B cell (primary cell): ENCODE results near the gene PLSCR3. TPM values are rescaled to one million over a fixed set of nuclear protein-coding genes. Genes with fewer than 3 reads are reported as not detected.

ENCODE experiments used
- ATAC-seq: fragments of 200-7000 bp; cut with Tn5 transposase; one replicate; pipeline ENCODE4 v1.10.0; 2021; ENCODE audit warnings: low read depth, mild to moderate bottlenecking, moderate number of reproducible peaks, moderate library complexity
- CTCF ChIA-PET: fragments of 350-600 bp; sonication (Branson Sonifier 250); formaldehyde crosslinking; loops from one replicate; lab custom pipeline; 2021; ENCODE audit warnings: antibody characterized with exemption, inconsistent platforms; lab: Charles Lee
- POLR2A ChIA-PET: fragments of 350-600 bp; sonication (Branson Sonifier 250); formaldehyde crosslinking; loops from one replicate; lab custom pipeline; 2021; ENCODE audit warnings: antibody characterized with exemption; lab: Charles Lee
- DNase-seq: peaks from one replicate; pipeline ENCODE4 v3.0.0; 2013
- H2AFZ ChIP-seq: 2 replicates; pipeline ENCODE4 v1.6.1; 2012; ENCODE audit warnings: mild to moderate bottlenecking, low read depth, low read length; ENCODE audit not compliant: insufficient read depth, poor library complexity, severe bottlenecking
- H3K27ac ChIP-seq, 2 donors: 1 replicate in 1 of 2; 2 replicates in 1 of 2; pipeline ENCODE4 v1.5.1; 2012 to 2013; ENCODE audit warnings: low read length in 2 of 2, mild to moderate bottlenecking in 2 of 2, moderate library complexity in 1 of 2
- H3K27me3 ChIP-seq, 4 experiments: fragments of 200-600 bp in 1 of 4; sonication (generic) in 1 of 4; replicated peaks in 1 of 4; 1 replicate in 2 of 4; 2 replicates in 2 of 4; pipeline versions ENCODE4 v1.6.1 to v1.7.0; 2013 to 2016; ENCODE audit warnings: low read length in 3 of 4, mild to moderate bottlenecking in 2 of 4, mixed read lengths in 1 of 4, moderate library complexity in 1 of 4; ENCODE audit not compliant: insufficient read depth in 4 of 4, control insufficient read depth in 3 of 4; ENCODE audit errors: control extremely low read depth in 1 of 4
- H3K36me3 ChIP-seq, 2 experiments: replicated peaks in 1 of 2; 1 replicate in 1 of 2; 2 replicates in 1 of 2; pipeline versions ENCODE4 v1.6.1 to v1.7.1; 2013; ENCODE audit warnings: low read length in 1 of 2; ENCODE audit not compliant: insufficient read depth in 2 of 2, control insufficient read depth in 1 of 2; ENCODE audit errors: control extremely low read depth in 1 of 2, extremely low read depth in 1 of 2
- H3K4me1 ChIP-seq, 2 donors: fragments of 200-600 bp in 1 of 2; sonication (generic) in 1 of 2; 1 replicate in 1 of 2; 2 replicates in 1 of 2; pipeline versions ENCODE4 v1.5.1 to v1.6.1; 2013 to 2017; ENCODE audit warnings: low read length in 2 of 2; ENCODE audit not compliant: control insufficient read depth in 2 of 2, insufficient read depth in 2 of 2
- H3K4me2 ChIP-seq: replicated peaks from 2 replicates; pipeline ENCODE3; 2012; ENCODE audit warnings: mild to moderate bottlenecking, low read depth, low read length; ENCODE audit not compliant: poor library complexity, severe bottlenecking
- H3K4me3 ChIP-seq, 5 experiments: fragments of 200-600 bp in 1 of 5; sonication (generic) in 1 of 5; 1 replicate in 3 of 5; 2 replicates in 2 of 5; pipeline versions ENCODE4 v1.5.1 to v1.7.0; 2011 to 2016; ENCODE audit warnings: low read length in 4 of 5, mild to moderate bottlenecking in 4 of 5, low read depth in 2 of 5, control low read depth in 1 of 5, moderate library complexity in 1 of 5; ENCODE audit not compliant: insufficient read depth in 1 of 5; ENCODE audit errors: control extremely low read depth in 1 of 5, extremely low read depth in 1 of 5
- H3K79me2 ChIP-seq: fragments of 200-600 bp; sonication (generic); one replicate; pipeline ENCODE4 v1.6.0; 2016; ENCODE audit warnings: low read length; ENCODE audit not compliant: control insufficient read depth, insufficient read depth
- H3K9ac ChIP-seq: fragments of 200-600 bp; sonication (generic); 2 replicates; pipeline ENCODE4 v1.6.1; 2017; ENCODE audit warnings: mild to moderate bottlenecking, low read length, moderate library complexity
- H3K9me3 ChIP-seq, 3 donors: one replicate each; pipeline versions ENCODE4 v1.6.1 to v1.7.1; 2013; ENCODE audit warnings: low read length in 2 of 3; ENCODE audit not compliant: control insufficient read depth in 2 of 3, insufficient read depth in 1 of 3; ENCODE audit errors: control extremely low read depth in 1 of 3
- H4K20me1 ChIP-seq: 2 replicates; pipeline ENCODE4 v1.6.0; 2012; ENCODE audit warnings: mild to moderate bottlenecking, low read length; ENCODE audit not compliant: insufficient read depth, control insufficient read depth, poor library complexity, severe bottlenecking
- H3K27ac Mint-ChIP-seq: one replicate; pipeline ENCODE4 v1.8.0; 2021; ENCODE audit warnings: mixed read lengths
- H3K27me3 Mint-ChIP-seq: one replicate; pipeline ENCODE4 v1.8.0; 2021; ENCODE audit warnings: mixed read lengths
- H3K4me1 Mint-ChIP-seq: one replicate; pipeline ENCODE4 v1.8.0; 2021; ENCODE audit warnings: mixed read lengths
- H3K4me3 Mint-ChIP-seq: one replicate; pipeline ENCODE4 v1.8.0; 2021; ENCODE audit warnings: mixed read lengths
- H3K9me3 Mint-ChIP-seq: one replicate; pipeline ENCODE4 v1.8.0; 2022; ENCODE audit warnings: mixed read lengths; ENCODE audit not compliant: insufficient read depth
- EZH2 ChIP-seq: IDR thresholded peaks from 2 replicates; pipeline ENCODE4 v1.6.1; 2012; ENCODE audit warnings: borderline replicate concordance, low read depth, mild to moderate bottlenecking, moderate library complexity, low read length; ENCODE audit not compliant: insufficient read depth, poor library complexity, severe bottlenecking
- WGBS: methylation state at CpG from one replicate; pipeline ENCODE4 v1.1.5; 2013; ENCODE audit warnings: missing lambda C conversion rate; ENCODE audit not compliant: insufficient coverage; 5-methylcytosine and 5-hydroxymethylcytosine counted together
- intact Hi-C: fragments of 100-400 bp; cut with micrococcal nuclease; formaldehyde crosslinking; loops from one replicate; pipeline ENCODE4 v1.10.0; 2022
- polyA plus RNA-seq: library from polyadenylated mRNA; depleted of rRNA; stranded (reverse); fragments of >200 nt; gene quantifications from 2 replicates; pipeline ENCODE4 v1.2.3, GENCODE V29; 2012
- total RNA-seq, 2 donors: library from RNA; stranded (reverse); fragments of 120-200 nt in 1 of 2; gene quantifications; 1 replicate in 1 of 2; 2 replicates in 1 of 2; pipeline versions ENCODE4 v1.2.3 to v1.2.4, GENCODE V29; 2013 to 2022
- TF ChIP-seq, protein P1 (sequence below): fragments of 200-600 bp; IDR thresholded peaks from one replicate; pipeline ENCODE4 v1.8.0; 2022; ENCODE audit warnings: antibody characterized with exemption, mild to moderate bottlenecking

The PLSCR3 gene
- total and polyA plus RNA-seq, 2 donors (not counting 1 experiment from before 2014, with no cell fraction given) = 31.6 to 122 TPM

DNA sequence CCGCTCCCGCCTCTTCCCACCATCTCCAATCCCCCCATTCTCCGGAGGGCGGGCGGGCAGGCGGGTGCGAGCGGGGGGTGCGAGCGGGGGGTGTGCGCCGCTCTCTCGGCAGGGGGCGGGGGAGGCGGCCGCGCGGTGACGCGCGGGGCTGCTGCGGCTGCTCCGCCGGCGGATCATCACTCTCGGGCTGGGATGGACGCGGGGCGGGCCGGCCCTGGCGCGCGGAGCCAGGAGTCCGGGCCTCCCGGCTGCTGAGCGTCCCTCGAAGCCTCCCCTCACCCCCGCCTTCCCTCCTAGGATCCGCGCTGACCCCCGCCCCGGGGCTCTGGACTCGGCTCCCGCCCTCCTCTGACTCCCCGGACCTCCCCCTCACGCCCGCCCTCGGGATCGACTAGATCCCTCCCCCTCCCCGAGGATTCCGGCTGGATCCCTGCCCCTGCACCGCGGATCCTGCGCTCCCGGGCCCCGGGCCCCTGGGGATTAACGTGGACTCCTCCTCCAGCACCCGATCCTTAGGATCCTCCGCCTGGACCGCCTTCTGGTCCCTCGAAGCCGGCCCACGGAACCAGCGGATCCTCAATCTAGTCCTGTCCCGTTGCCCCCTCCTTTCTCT is 10.5 kb upstream of the PLSCR3 start:
- POLR2A ChIA-PET = interaction anchor here (0.6 to 2.0 kb wide), 11 partner anchors 20 to 179 kb away, joined by 3 to 17 read pairs (median 7); partner anchors contain the start of genes ACAP1, MPDU1, POLR2A and TMEM102
- Histone ChIP-seq H4K20me1 (no peaks in the 10 kb centered on the region), H3K36me3 (no peaks in the 10 kb centered on the region), H3K4me1 (peaks cover 17 to 20% of the 10 kb centered on the region in 2 donors), H3K9ac (peak overlapping the region; percentile 76), H3K4me2 (peak overlapping the region; percentile 94), H3K79me2 (peaks cover 6% of the 10 kb centered on the region), H2AFZ (peak overlapping the region; percentile 87), H3K27me3 (peaks cover 0 to 31% (median 4%) of the 10 kb centered on the region in 4 experiments), H3K4me3 (peak overlapping the region in 4 of 5 experiments; percentile 80 to 95 (median 86)), H3K9me3 (peaks cover 0 to 4% (median 0%) of the 10 kb centered on the region in 3 donors), H3K27ac (no peak overlapping the region)
- WGBS = under 1% methylated on average over 57 of the region's 65 CpGs
- peak overlapping the region; percentile 98 for H3K4me3 Mint-ChIP-seq
- CTCF ChIA-PET = interaction anchor here (0.8 to 1.8 kb wide), 6 partner anchors 30 to 75 kb away, joined by 3 to 6 read pairs (median 4); partner anchors contain the start of gene TMEM102
- ATAC-seq (peak; percentile 29), DNase-seq (no peak)
- intact Hi-C loops = loop anchor here (1.0 to 5.0 kb wide), 11 partner anchors 11 to 190 kb away; partner anchors contain the start of genes EIF5A, KCTD11, NEURL4 and PLSCR3
- peak overlapping the region; percentile 94 for H3K27ac Mint-ChIP-seq
- peaks cover 23% of the 10 kb centered on the region for H3K4me1 Mint-ChIP-seq
- TF ChIP-seq EZH2 = no peak
- TF ChIP-seq, protein P1, sequence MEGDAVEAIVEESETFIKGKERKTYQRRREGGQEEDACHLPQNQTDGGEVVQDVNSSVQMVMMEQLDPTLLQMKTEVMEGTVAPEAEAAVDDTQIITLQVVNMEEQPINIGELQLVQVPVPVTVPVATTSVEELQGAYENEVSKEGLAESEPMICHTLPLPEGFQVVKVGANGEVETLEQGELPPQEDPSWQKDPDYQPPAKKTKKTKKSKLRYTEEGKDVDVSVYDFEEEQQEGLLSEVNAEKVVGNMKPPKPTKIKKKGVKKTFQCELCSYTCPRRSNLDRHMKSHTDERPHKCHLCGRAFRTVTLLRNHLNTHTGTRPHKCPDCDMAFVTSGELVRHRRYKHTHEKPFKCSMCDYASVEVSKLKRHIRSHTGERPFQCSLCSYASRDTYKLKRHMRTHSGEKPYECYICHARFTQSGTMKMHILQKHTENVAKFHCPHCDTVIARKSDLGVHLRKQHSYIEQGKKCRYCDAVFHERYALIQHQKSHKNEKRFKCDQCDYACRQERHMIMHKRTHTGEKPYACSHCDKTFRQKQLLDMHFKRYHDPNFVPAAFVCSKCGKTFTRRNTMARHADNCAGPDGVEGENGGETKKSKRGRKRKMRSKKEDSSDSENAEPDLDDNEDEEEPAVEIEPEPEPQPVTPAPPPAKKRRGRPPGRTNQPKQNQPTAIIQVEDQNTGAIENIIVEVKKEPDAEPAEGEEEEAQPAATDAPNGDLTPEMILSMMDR = no peak
- no peaks in the 10 kb centered on the region for H3K9me3 Mint-ChIP-seq
- peaks cover 24% of the 10 kb centered on the region for H3K27me3 Mint-ChIP-seq
